K562 (cell line): ENCODE results near the gene TRPC4AP. TPM values are rescaled to one million over a fixed set of nuclear protein-coding genes. Genes with fewer than 3 reads are reported as not detected.
A peak's percentile ranks its signal among the peaks of the same experiment; 100 is the strongest.

Experiments used
- DDX20 ChIP-seq: fragments of 450-650 bp; IDR thresholded peaks from 2 replicates; pipeline ENCODE4 v1.6.1; 2016; ENCODE audit warnings: missing genetic modification characterization, low read depth, mild to moderate bottlenecking, missing compliant biosample characterization, moderate library complexity
- ID3 ChIP-seq, 2 experiments: fragments of 250-450 bp in 1 of 2; fragments of 450-650 bp in 1 of 2; sonication (Bioruptor Pico) in 1 of 2; IDR thresholded peaks; 2 replicates each; pipeline versions ENCODE4 v1.6.1 to v1.8.0; 2016 to 2021; ENCODE audit warnings: mild to moderate bottlenecking in 2 of 2, moderate library complexity in 2 of 2, missing compliant biosample characterization in 1 of 2, missing genetic modification characterization in 1 of 2
- KHSRP ChIP-seq: fragments of 450-650 bp; IDR thresholded peaks from 2 replicates; pipeline ENCODE4 v1.6.1; 2017
- MXD1 ChIP-seq: fragments of 250-450 bp; sonication (Bioruptor Pico); IDR thresholded peaks from 2 replicates; pipeline ENCODE4 v1.8.0; 2021; ENCODE audit warnings: borderline replicate concordance, mild to moderate bottlenecking, moderate library complexity; ENCODE audit not compliant: poor library complexity, severe bottlenecking
- RUNX1 ChIP-seq: sonication (generic); IDR thresholded peaks from 2 replicates; pipeline ENCODE4 v1.6.1; 2016; ENCODE audit warnings: antibody characterized with exemption, low read depth
- SFPQ ChIP-seq: fragments of 200-400 bp; formaldehyde crosslinking; IDR thresholded peaks from 2 replicates; pipeline ENCODE4 v1.6.1; 2017; ENCODE audit warnings: mild to moderate bottlenecking, low read depth, low read length, moderate library complexity
- polyA plus RNA-seq, 8 experiments: library from polyadenylated mRNA; depleted of rRNA in 4 of 8; stranded (reverse) in 5 of 8; unstranded in 3 of 8; fragments of >200 nt; fragmentation: Nextera tagmentation in 2 of 8; fragmentation: Illumina TruSeq in 1 of 8; extraction: Ambion mirVana in 2 of 8; extraction: Trizol in 1 of 8; gene quantifications; 2 replicates each; pipeline versions ENCODE4 v1.2.1 to v1.2.3, GENCODE V29; 2011 to 2014; ENCODE audit warnings: inconsistent platforms in 1 of 8, missing spikeins in 1 of 8
- total RNA-seq, 7 experiments: library from RNA; depleted of rRNA in 6 of 7; stranded (reverse); fragments of >200 nt in 6 of 7; fragmentation: Illumina TruSeq in 2 of 7; extraction: Trizol in 2 of 7; gene quantifications; 2 replicates each; pipeline versions ENCODE4 v1.2.1 to v1.2.3, GENCODE V29; 2011 to 2021; ENCODE audit warnings: low replicate concordance in 1 of 7
- TF ChIP-seq, protein P1 (sequence below), 2 experiments: fragments of 450-650 bp in 1 of 2; sonication (generic) in 1 of 2; formaldehyde crosslinking in 1 of 2; IDR thresholded peaks; 2 replicates each; pipeline versions ENCODE4 v1.7.1 to v1.9.0; 2016 to 2022; ENCODE audit warnings: inconsistent platforms in 1 of 2, mild to moderate bottlenecking in 1 of 2, missing genetic modification reagents in 1 of 2
- TF ChIP-seq, protein P2 (sequence below), 2 experiments: fragments of 450-650 bp; IDR thresholded peaks; 2 replicates each; pipeline ENCODE4 v1.6.1; 2018; ENCODE audit warnings: mild to moderate bottlenecking in 2 of 2, low read depth in 1 of 2; ENCODE audit not compliant: partially characterized antibody in 2 of 2

Gene TRPC4AP
- total and polyA plus RNA-seq, 9 of the 15 experiments (the other 6 are each of a cell fraction or from before 2014, with no cell fraction given): 2.3 to 70.3 (median 33.3) TPM

GRCh38 chr20:35092524-35093266 lies at the start of gene TRPC4AP (continued):
- TF ChIP-seq SFPQ (no peak), MXD1 (CRISPR knock-in tag) (peak; percentile 27), DDX20 (tag) (no peak), ID3 (CRISPR knock-in tag; IDR thresholded peaks at IDR 0.05) (no peak; the same call in 1 of the 2 replicates), ID3 (tag; IDR thresholded peaks at IDR 0.05) (peak; percentile 93), RUNX1 (no peak), KHSRP (no peak)
- TF ChIP-seq, protein P1, sequence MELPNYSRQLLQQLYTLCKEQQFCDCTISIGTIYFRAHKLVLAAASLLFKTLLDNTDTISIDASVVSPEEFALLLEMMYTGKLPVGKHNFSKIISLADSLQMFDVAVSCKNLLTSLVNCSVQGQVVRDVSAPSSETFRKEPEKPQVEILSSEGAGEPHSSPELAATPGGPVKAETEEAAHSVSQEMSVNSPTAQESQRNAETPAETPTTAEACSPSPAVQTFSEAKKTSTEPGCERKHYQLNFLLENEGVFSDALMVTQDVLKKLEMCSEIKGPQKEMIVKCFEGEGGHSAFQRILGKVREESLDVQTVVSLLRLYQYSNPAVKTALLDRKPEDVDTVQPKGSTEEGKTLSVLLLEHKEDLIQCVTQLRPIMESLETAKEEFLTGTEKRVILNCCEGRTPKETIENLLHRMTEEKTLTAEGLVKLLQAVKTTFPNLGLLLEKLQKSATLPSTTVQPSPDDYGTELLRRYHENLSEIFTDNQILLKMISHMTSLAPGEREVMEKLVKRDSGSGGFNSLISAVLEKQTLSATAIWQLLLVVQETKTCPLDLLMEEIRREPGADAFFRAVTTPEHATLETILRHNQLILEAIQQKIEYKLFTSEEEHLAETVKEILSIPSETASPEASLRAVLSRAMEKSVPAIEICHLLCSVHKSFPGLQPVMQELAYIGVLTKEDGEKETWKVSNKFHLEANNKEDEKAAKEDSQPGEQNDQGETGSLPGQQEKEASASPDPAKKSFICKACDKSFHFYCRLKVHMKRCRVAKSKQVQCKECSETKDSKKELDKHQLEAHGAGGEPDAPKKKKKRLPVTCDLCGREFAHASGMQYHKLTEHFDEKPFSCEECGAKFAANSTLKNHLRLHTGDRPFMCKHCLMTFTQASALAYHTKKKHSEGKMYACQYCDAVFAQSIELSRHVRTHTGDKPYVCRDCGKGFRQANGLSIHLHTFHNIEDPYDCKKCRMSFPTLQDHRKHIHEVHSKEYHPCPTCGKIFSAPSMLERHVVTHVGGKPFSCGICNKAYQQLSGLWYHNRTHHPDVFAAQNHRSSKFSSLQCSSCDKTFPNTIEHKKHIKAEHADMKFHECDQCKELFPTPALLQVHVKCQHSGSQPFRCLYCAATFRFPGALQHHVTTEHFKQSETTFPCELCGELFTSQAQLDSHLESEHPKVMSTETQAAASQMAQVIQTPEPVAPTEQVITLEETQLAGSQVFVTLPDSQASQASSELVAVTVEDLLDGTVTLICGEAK (IDR thresholded peaks at IDR 0.05): peak; percentile 64
- TF ChIP-seq, protein P1 (CRISPR knock-in tag; IDR thresholded peaks at IDR 0.05): no peak
- TF ChIP-seq, protein P2, sequence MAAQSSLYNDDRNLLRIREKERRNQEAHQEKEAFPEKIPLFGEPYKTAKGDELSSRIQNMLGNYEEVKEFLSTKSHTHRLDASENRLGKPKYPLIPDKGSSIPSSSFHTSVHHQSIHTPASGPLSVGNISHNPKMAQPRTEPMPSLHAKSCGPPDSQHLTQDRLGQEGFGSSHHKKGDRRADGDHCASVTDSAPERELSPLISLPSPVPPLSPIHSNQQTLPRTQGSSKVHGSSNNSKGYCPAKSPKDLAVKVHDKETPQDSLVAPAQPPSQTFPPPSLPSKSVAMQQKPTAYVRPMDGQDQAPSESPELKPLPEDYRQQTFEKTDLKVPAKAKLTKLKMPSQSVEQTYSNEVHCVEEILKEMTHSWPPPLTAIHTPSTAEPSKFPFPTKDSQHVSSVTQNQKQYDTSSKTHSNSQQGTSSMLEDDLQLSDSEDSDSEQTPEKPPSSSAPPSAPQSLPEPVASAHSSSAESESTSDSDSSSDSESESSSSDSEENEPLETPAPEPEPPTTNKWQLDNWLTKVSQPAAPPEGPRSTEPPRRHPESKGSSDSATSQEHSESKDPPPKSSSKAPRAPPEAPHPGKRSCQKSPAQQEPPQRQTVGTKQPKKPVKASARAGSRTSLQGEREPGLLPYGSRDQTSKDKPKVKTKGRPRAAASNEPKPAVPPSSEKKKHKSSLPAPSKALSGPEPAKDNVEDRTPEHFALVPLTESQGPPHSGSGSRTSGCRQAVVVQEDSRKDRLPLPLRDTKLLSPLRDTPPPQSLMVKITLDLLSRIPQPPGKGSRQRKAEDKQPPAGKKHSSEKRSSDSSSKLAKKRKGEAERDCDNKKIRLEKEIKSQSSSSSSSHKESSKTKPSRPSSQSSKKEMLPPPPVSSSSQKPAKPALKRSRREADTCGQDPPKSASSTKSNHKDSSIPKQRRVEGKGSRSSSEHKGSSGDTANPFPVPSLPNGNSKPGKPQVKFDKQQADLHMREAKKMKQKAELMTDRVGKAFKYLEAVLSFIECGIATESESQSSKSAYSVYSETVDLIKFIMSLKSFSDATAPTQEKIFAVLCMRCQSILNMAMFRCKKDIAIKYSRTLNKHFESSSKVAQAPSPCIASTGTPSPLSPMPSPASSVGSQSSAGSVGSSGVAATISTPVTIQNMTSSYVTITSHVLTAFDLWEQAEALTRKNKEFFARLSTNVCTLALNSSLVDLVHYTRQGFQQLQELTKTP (IDR thresholded peaks at IDR 0.05; ENCODE audit: low read depth in 1 of 2, partially characterized antibody in 2 of 2): peak in 1 of 2 experiments; percentile 90
